Measurements from ENCODE around the gene PTER. TPM values are rescaled to one million over a fixed set of nuclear protein-coding genes. Genes with fewer than 3 reads are reported as not detected.
A peak's percentile ranks its signal among the peaks of the same experiment; 100 is the strongest.

PTER gene
- total and polyA plus RNA-seq, 8 donors = 2.2 to 13.6 (median 11.4) TPM

DNA sequence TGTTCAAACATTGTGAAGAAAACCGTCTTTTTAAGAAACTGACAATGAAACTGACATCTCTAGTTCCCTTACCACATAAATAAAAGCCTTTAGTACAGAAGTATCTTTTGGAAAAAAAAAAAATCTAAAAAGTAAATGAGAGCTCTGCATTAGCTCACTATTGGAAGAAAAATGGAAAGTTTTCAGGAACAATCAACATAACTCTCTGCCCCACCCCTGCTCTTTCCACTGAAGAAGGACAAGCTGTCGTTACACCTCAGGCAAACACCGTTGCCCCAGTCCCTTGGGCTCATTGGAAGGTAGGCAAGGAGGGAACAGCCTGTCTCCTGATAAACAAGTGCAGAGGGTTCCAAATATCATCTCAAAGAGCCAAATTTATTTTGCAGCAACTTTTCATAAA lies 107.3 kb downstream of the PTER start:
- no peak for FAIRE-seq
- ATAC-seq = no peak
- Histone ChIP-seq H3K4me3 (no peak overlapping the region), H3K36me3 (no peaks in the 10 kb centered on the region), H3K9me3 (no peaks in the 10 kb centered on the region), H3K27ac (no peak overlapping the region), H3K4me1 (no peaks in the 10 kb centered on the region), H3K27me3 (no peaks in the 10 kb centered on the region)
- TF ChIP-seq, protein P1, sequence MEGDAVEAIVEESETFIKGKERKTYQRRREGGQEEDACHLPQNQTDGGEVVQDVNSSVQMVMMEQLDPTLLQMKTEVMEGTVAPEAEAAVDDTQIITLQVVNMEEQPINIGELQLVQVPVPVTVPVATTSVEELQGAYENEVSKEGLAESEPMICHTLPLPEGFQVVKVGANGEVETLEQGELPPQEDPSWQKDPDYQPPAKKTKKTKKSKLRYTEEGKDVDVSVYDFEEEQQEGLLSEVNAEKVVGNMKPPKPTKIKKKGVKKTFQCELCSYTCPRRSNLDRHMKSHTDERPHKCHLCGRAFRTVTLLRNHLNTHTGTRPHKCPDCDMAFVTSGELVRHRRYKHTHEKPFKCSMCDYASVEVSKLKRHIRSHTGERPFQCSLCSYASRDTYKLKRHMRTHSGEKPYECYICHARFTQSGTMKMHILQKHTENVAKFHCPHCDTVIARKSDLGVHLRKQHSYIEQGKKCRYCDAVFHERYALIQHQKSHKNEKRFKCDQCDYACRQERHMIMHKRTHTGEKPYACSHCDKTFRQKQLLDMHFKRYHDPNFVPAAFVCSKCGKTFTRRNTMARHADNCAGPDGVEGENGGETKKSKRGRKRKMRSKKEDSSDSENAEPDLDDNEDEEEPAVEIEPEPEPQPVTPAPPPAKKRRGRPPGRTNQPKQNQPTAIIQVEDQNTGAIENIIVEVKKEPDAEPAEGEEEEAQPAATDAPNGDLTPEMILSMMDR (IDR thresholded peaks at IDR 0.05) = no peak
- intact Hi-C loops (cut with DNase I) = no loop called here
- WGBS, 2 donors = 52% methylated on average over 3 of the region's 3 CpGs
- DNase-seq = no peak

DNA sequence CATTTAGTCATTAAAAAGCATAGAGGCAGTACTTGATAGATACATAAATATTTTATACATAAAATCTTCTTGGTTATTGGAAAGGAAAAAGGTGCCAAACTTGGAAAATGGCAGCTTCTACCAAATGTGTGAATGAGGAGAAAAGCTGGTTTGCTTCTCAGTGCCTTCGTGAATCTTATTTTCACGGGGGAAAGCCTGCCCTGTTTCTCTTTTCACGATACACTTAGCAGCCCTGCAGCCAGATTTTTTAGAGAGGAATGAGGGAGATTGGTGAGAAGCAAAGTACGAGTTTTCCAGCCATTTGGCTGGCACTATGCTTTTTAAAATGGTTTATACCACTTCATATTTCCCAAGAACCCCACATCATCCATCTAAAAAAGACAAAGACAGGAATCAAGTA lies 107.8 kb downstream of the PTER start:
- 70 to 73% methylated on average over 4 of the region's 4 CpGs for WGBS, 2 donors
- H3K36me3 ChIP-seq = no peaks in the 10 kb centered on the region
- TF ChIP-seq, protein P1 (IDR thresholded peaks at IDR 0.05) = no peak

DNA sequence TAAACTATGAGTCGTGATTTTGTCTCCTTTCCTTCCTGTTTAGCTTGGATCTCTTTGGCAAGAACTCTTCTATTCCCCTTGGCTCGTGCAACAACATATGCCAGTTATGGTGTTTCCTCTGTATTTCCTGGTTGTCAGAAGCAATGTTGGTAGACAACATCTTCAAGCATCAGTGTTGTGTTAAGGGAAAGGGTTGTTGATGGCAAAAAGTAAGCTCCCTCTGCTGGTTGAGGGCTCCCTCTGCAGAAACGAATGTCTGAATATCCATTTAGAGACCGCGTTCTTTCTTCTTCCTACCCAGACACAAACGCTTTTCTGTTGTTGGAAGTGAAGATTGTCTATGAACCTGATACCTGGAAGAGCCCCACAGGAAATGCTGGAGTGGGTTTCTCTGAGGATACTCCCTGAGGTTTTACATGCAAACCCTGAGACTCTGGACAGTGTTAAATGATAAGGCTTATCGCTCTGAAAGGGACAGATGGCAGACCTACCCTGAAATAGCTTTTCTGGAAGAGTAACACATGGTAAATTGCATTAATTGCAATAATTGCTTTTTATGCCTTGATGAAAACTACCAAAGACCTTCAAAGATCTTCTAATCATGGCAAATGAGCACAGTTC lies 108.4 kb downstream of the PTER start:
- 17 to 18% methylated on average over 7 of the region's 7 CpGs for WGBS, 2 donors
- H3K27ac ChIP-seq = no peak overlapping the region
- H3K9me3 ChIP-seq = no peaks in the 10 kb centered on the region
- TF ChIP-seq, protein P1 (IDR thresholded peaks at IDR 0.05) = peak in 3 of 4 donors; percentile 28 to 54 (median 42)
- H3K4me1 ChIP-seq = no peaks in the 10 kb centered on the region
- H3K27me3 ChIP-seq = no peaks in the 10 kb centered on the region
- FAIRE-seq (no peak), DNase-seq (no peak), ATAC-seq (peak; percentile 63 to 73 (median 68))
- intact Hi-C loops (cut with DNase I) = no loop called here
- no peak overlapping the region for H3K4me3 ChIP-seq
- no peaks in the 10 kb centered on the region for H3K36me3 ChIP-seq

More for the DNA sequence above, 107.8 kb downstream of the PTER start:
- FAIRE-seq (no peak), ATAC-seq (no peak), DNase-seq (no peak)
- no peak overlapping the region for H3K27ac ChIP-seq
- no peaks in the 10 kb centered on the region for H3K4me1 ChIP-seq
- no peaks in the 10 kb centered on the region for H3K27me3 ChIP-seq
- H3K4me3 ChIP-seq = no peak overlapping the region
- intact Hi-C loops (cut with DNase I) = no loop called here
- no peaks in the 10 kb centered on the region for H3K9me3 ChIP-seq

- ATAC-seq (no peak), FAIRE-seq (no peak), DNase-seq (no peak)
- Histone ChIP-seq H3K27me3 (no peaks in the 10 kb centered on the region), H3K27ac (no peak overlapping the region), H3K36me3 (no peaks in the 10 kb centered on the region), H3K9me3 (no peaks in the 10 kb centered on the region), H3K4me3 (no peak overlapping the region), H3K4me1 (no peaks in the 10 kb centered on the region)
- TF ChIP-seq, protein P1 (IDR thresholded peaks at IDR 0.05) = no peak
- intact Hi-C loops (cut with DNase I) = no loop called here
- 76 to 77% methylated on average over 4 of the region's 4 CpGs for WGBS, 2 donors
These were observed 111.2 kb downstream of the PTER start for GRCh38 chr10:16547973-16548372.

GRCh38 chr10:16559236-16559773 lies 122.5 kb downstream of the PTER start:
- TF ChIP-seq, protein P1 (IDR thresholded peaks at IDR 0.05) = no peak
- Histone ChIP-seq H3K27me3 (no peaks in the 10 kb centered on the region), H3K4me3 (no peak overlapping the region), H3K4me1 (no peaks in the 10 kb centered on the region), H3K36me3 (no peaks in the 10 kb centered on the region), H3K9me3 (no peaks in the 10 kb centered on the region), H3K27ac (no peak overlapping the region)
- intact Hi-C loops (cut with DNase I) = no loop called here
- ATAC-seq (no peak), DNase-seq (no peak), FAIRE-seq (no peak)
- WGBS, 2 donors = 45 to 60% methylated on average over 5 of the region's 5 CpGs
